ENCODE measurements around the gene PDCD7.
A peak's percentile ranks its signal among the peaks of the same experiment; 100 is the strongest.
"Not testable (repeated sequence)": the region's sequence is repeated elsewhere in the genome, so short reads cannot be mapped to it uniquely, and the experiment has no call there.

PDCD7 gene, protein sequence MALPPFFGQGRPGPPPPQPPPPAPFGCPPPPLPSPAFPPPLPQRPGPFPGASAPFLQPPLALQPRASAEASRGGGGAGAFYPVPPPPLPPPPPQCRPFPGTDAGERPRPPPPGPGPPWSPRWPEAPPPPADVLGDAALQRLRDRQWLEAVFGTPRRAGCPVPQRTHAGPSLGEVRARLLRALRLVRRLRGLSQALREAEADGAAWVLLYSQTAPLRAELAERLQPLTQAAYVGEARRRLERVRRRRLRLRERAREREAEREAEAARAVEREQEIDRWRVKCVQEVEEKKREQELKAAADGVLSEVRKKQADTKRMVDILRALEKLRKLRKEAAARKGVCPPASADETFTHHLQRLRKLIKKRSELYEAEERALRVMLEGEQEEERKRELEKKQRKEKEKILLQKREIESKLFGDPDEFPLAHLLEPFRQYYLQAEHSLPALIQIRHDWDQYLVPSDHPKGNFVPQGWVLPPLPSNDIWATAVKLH

DNA sequence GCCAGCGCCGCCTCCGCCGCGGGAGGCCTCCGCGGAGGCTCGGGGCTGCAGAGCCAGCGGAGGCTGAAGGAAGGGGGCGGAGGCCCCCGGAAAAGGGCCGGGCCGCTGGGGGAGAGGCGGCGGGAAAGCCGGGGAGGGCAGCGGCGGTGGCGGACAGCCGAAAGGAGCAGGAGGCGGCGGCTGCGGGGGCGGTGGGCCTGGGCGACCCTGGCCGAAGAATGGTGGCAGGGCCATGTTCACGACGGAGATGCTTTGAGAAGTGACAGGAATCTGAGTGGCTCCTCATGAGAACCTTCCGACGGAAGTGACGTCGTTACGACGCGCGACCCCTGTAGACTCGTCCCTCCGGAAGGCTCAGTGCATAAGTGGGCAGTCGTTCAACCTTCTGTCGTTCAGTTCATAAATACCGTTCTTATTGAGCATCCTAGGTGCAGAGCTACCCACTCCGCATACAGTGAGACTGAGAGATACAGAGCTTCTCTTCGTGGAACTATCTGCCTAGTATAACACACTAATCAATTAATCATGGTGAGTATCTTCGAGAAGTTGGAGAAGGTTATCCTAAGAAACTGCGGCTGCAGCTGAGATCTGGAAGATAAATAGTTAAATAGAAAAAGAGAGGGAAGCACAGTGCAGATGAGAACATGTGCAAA, at the start of gene PDCD7:
TSS of gene PDCD7 (minus strand) at position 261 of the 653 bp plus-strand sequence. CDS start at position 234, 27 bp downstream.
- peak; percentile 98 for DNase-seq (ENCODE audit: low spot score)

DNA sequence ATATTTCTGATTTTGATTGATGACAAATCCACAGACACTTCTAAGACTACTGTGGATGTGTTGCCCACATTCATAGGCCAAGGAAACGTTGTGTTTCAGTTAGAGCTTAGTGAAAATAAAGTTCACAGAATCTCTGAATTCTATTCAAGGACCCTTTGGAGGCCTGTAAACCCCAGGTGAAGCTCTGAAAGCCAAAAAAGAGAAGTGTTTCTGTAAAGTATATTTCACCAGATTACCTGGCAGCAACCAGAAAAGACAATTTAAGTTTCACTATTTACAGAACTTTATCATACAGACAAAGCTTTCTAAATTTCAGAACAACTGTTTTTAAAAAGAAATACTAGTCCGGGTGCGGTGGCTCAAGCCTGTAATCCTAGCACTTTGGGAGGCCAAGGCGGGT, 48.9 kb upstream of the PDCD7 start:
- no peak for DNase-seq (ENCODE audit: low spot score)

DNA sequence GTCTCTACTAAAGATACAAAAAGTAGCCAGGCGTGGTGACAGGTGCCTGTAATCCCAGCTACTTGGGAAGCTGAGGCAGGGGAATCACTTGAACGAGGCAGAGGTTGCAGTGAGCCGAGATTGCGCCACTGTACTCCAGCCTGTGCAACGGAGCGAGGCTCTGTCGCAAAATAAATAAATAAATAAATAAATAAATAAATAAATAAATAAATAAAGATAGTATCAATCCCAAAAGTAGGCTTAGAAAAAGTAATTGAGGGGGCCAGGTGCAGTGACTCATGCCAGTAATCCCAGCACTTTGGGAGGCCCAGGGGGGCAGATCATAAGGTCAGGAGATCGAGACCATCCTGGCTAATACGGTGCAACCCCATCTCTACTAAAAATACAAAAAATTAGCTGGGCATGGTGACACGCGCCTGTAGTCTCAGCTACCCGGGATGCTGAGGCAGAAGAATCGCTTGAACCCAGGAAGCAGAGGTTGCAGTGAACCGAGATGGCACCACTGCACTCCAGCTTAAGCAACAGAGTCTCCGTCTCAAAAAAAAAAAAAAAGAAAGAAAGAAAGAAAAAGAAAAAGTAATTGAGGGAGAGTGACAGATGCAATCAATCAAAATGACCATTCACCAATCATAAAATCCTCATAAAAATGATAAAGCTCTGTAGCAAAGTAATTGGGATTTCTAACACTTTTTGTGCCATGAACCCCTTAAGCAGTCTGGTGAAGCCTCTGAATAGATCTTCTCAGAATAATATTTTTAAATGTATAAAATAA, 48.2 kb upstream of the PDCD7 start:
- not testable (repeated sequence) for DNase-seq (ENCODE audit: low spot score)

DNA sequence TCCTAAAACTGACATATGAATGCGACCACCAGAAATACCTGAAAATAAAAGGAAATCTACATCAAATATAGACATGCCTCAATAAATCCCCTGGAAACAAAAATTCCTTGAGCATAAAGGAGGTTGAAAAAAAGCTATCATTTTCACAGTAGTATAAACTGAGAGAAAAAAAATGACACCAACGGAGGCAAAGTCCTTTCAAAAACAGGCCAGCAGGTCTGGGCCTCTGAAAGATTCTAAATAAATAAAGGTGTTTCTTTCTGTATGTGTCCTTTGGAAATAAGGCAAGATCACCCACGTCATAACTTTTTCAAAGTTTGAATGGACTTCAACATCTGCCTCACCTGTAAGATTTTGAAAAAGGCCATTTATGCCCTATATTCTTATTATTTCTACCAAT, 46.6 kb upstream of the PDCD7 start:
- no peak for DNase-seq (ENCODE audit: low spot score)

DNA sequence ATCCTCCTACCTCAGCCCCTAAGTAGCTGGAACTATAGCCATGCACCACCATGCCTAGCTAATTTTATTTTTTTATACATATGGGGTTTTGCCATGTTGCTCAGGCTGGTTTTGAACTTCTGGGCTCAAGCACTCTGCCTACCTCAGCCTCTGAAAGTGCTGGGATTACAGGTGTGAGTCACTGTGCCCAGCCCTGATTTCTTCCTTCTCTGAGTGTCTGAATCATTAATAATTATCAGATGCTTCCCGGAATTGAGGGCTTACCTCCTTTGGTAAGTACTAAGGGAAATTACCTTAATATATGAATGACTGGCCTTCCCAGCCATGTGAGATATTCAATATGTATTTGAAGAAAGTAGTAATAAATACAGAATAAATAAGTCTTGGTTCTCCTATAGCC, 44.3 kb upstream of the PDCD7 start:
- DNase-seq (ENCODE audit: low spot score): no peak

DNA sequence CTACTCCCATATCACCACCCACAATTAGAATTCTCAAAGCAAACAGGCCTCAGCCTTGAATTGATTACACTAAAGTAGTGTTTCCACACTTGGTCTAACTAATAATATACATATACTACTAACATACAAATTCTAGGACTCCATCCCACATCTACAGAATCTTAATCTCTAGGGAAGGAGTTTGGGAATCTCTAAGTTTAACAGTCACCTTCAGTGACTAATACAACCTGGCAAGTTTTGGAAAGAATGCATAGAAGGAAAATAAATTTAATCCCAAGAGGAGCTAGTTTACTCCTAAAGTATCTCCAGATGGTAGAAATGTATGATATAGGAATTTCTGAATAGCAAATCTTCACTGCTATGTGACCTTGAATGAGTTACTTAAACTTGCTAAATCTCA, 42.4 kb upstream of the PDCD7 start:
- DNase-seq (ENCODE audit: low spot score): no peak

DNA sequence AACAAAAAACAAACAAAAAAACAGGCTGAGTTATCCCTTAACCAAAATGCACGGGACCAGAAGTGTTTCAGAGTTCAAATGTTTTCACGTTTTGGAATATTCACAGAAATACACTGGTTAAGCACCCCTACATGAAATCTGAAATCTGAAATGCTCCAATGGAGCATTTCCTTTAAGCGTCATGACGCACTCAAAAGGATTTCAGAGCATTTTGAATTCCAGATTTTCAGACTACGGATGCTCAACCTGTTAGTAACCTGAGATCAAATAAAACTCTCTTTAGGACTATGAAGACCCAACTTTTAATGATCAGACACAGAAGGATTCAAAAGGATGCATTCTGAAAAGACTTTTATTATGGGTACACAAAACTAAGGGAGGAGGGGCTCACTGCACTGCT, 41.9 kb upstream of the PDCD7 start:
- DNase-seq (ENCODE audit: low spot score): no peak

DNA sequence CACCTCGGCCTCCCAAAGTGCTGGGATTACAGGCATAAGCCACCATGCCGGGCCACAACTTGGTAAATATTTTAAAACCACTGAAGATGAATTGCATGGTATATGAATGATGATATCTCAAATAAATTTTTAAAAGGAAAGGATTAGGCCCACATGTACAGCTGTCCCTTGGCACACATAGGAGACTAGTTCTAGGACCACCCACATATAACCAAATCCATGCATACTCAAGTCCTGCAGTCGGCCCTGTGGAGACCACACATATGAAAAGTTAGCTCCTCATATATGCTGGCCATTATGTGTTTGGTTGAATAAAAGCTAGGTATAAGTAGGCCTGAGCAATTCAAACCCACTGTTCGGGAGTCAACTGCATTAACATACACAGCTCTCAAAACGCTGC, 40.9 kb upstream of the PDCD7 start:
- DNase-seq (ENCODE audit: low spot score): no peak

DNA sequence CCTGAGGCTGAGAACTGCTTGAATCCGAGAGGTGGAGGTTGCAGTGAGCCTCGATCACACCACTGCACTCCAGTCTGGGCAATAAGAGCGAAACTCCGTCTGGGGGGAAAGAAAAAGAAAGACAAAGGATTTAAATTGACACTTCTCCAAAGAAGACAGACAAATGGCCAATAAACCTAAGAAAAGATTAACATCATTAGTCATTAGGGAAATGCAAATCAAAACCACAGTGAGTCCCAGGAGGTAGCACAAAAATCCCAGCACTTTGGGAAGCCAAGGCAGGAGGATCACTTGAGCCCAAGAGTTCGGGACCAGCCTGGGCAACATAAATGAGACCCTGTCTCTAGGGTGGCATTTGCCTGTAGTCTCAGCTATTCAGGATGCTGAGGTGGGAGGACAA, 38.9 kb upstream of the PDCD7 start:
- DNase-seq (ENCODE audit: low spot score): no peak

DNA sequence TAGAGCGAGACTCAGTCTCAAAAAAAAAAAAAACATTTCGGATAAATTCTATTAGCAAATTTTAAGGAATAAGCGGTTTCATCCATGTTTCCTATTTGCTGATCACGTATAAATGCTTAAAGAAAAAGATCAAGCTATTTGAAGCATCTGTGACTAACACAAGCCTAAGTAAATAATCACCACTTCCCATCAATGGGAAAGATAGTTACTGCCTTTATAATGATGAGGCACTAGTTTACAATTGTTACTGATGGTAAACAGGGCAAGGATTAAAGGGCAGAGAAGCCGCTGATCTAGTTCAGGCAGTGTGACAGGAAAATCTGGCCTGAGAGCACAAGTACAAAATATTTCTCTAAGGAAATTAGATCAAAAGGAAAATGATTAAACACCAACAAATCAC, 37.8 kb upstream of the PDCD7 start:
- DNase-seq (ENCODE audit: low spot score): no peak

DNA sequence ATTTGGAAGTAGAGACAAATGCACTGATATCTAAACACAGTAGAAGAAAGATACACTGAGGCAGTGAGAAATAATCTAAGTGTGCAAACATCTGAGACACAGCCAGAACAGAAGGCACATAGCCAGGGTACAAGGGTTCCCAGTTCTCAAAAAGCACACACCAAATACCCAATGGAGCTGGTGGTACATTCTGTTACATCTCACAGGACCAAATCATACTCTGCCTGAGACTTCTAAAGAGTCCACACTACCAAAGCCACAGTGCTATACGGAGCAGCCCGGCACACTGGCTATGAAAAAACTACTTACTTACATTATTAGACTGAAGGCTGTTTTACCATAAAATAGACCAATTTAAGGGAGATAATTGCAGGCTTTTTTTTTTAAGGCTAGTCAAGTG, 32.3 kb upstream of the PDCD7 start:
- no peak for DNase-seq (ENCODE audit: low spot score)

DNA sequence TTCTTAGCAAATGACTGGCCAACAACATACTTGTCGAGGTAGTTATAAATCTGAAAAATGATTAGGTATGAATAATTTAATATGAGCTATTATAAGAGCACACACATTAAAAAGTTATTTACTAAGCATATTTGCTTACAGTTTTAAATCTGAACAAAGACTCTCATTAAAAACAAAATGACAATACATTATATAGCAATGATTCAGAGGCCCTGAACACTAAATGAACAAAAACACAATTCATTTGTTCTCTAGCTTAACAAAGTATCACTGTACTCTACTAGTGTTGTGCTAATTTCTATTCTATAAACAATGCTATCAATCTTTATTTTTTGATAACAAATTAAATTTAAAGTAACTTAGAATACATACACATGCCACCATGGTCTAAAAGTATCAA, 30.5 kb upstream of the PDCD7 start:
- no peak for DNase-seq (ENCODE audit: low spot score)

DNA sequence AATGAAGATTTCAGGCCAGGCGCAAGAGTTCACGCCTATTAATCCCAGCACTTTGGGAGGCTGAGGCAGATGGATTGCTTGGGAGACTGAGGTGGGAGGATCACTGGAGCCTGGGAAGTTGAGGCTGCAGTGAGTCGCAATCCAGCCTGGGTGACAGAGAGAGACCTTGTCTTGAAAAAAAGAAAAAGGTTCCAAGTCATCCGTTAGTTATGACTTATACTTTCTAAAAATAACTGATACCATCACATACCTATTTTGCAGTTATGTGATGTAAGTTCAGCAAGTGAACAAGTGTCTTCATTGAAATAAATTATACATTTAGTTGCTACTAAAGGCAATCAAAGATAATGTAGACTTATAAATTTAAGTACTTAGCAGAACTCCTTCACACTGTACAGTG, 29.4 kb upstream of the PDCD7 start:
- DNase-seq (ENCODE audit: low spot score): no peak

DNA sequence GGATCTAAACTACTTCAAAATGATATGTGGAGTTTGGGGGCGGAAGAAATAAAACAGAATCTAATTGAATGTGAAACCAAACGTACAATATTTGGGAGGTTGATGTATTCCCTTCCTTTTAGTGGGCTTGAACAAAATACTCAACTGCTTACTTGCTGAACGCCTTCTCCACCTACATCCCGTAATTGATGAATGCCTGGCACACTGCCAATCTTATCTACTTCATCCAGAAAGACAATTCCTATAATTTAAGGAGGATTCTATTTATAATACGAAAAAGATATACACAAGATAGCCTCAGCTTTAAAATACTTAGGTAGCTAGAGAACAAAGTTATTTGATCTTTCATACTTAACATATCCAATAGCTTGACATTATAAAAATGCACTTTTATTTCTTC, 23.1 kb upstream of the PDCD7 start:
- DNase-seq (ENCODE audit: low spot score): no peak

DNA sequence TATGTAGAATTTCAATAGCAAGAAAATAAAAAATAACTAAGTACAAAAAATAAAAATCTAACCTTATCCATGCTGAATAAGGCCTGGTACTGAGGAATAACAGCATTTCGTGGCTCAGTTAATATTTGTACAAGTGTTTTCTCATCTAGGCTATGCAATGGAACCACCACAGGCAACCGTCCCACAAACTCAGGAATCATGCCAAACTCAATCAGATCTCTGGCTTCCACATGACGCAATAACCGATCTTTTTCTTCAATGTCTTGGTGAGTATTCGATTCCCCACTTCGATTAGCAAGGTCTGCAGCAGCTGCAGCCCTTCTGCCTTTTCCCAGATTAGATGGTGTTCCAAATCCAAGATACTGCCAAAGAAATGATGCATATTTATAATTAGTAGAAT, 21.1 kb upstream of the PDCD7 start:
- DNase-seq (ENCODE audit: low spot score): no peak

DNA sequence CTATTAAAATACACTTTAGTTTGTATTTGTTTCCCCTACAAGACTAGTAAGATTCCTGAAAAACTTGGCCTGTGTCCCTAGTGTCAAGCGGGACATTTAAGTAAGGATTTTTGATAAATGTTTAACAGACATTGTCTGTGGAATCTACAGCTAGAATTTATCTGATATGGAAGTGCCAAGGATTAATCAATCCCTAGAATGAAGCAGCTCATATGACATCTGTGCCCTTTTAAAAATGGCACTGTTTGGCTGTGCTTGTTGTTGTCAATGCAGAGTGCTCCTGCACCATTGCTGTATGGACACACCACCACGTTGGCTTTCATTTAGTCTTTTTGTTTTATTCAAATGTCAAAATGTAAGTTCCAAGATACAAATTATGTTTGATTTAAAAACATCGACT, 14.3 kb upstream of the PDCD7 start:
- DNase-seq (ENCODE audit: low spot score): no peak

DNA sequence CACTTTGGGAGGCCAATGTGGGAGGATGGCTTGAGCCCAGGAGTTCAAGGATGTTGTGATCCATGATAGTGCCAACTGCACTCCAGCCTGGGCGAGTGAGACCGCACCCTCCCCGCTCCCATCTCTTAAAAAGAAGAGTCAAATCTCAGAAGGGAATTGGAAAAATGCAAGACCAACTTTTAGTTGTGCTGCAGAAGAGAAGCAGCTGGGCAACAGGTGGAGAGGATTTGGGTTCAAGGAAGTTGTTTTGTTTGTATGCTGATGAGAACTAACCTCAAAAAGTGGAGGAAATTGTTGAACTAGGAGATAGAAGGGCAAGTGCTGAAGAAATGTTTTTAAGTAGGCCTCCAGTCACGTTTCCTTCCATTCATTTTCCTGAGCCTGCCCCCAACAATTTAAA, 12.8 kb upstream of the PDCD7 start:
- no peak for DNase-seq (ENCODE audit: low spot score)

DNA sequence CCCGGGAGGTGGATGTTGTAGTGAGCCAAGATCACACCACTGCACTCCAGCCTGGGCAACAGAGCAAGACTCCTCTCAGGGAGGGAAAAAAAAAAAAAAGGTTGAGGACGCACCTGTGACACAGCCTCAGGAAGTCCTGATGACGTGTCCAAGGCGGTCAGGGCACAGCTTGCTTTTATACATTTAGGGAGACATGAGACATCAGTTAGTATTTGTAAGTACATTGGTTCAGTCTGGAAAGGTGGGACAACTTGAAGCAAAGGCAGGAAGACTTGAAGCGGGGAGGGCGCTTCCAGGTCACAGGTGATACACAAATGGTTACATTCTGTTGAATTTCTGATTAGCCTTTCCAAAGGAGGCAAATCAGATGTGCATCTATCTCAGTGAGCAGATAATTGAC, 5.0 kb upstream of the PDCD7 start:
- DNase-seq (ENCODE audit: low spot score): not testable (repeated sequence)

DNA sequence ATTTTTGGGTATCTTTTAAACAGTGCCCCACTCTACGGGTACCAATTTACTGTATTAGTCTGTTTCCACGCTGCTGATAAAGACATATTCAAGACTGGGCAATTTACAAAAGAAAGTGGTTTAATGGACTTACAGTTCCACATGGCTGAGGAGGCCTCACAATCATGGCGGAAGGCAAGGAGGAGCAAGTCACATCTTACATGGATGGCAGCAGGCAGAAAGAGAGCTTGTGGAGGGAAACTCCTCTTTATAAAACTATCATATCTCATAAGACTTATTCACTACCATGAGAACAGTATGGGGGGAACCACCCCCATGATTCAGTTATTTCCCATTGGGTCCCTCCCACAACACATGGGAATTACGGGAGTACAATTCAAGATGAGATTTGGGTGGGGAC, 4.3 kb upstream of the PDCD7 start:
- DNase-seq (ENCODE audit: low spot score): not testable (repeated sequence)

DNA sequence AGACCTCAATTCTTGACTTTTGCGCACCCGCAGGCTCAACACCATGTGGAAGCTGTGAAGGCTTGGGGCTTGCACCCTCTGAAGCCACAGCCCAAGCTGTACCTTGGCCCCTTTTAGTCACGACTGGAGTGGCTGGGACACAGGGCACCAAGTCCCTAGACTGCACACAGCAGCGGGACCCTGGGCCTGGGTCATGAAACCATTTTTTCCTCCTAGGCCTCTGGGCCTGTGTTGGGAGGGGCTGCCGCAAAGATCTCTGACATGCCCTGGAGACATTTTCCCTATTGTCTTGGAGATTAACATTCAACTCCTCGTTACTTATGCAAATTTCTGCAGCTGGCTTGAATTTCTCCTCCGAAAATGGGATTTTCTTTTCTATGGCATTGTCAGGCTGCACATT, 3.5 kb upstream of the PDCD7 start:
- not testable (repeated sequence) for DNase-seq (ENCODE audit: low spot score)

DNA sequence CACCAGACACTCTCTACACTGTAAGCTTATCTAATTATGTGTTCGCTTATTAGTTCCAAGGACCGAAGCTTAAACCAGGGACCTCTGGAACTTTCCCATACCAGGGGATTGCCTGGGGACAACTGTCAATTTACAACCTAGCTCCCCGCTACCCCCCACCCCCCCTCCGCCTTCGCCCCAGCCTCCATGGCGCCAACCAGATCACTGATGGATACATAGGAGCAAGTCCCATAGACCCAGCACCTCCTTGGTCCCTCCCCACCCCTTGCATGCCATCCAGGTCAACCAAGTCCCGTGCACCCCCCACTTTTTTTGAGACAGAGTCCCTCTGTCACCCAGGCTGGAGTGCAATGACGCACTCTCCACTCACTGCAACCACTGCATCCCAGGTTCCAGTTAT, 930 bp upstream of the PDCD7 start:
- DNase-seq (ENCODE audit: low spot score): no peak

DNA sequence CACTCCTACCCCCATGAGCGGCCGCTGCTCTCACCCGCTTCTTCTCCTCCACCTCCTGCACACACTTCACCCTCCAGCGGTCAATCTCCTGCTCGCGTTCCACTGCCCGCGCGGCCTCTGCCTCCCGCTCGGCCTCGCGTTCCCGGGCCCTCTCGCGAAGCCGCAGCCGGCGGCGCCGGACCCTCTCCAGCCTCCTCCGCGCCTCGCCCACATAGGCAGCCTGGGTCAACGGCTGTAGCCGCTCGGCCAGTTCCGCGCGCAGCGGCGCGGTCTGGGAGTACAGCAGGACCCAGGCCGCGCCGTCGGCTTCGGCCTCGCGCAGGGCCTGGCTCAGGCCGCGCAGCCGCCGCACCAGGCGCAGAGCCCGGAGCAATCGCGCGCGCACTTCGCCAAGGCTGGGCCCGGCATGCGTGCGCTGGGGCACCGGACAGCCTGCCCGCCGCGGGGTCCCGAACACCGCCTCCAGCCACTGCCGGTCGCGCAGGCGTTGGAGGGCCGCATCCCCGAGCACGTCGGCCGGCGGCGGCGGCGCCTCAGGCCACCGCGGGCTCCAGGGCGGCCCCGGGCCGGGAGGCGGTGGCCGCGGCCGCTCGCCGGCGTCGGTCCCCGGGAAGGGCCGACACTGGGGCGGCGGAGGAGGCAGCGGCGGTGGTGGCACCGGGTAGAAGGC, 595 bp downstream of the PDCD7 start:
- DNase-seq (ENCODE audit: low spot score): peak; percentile 73

Data from HuH-7 (cell line).